Measurements from ENCODE around the gene LSR.

Gene LSR

DNA sequence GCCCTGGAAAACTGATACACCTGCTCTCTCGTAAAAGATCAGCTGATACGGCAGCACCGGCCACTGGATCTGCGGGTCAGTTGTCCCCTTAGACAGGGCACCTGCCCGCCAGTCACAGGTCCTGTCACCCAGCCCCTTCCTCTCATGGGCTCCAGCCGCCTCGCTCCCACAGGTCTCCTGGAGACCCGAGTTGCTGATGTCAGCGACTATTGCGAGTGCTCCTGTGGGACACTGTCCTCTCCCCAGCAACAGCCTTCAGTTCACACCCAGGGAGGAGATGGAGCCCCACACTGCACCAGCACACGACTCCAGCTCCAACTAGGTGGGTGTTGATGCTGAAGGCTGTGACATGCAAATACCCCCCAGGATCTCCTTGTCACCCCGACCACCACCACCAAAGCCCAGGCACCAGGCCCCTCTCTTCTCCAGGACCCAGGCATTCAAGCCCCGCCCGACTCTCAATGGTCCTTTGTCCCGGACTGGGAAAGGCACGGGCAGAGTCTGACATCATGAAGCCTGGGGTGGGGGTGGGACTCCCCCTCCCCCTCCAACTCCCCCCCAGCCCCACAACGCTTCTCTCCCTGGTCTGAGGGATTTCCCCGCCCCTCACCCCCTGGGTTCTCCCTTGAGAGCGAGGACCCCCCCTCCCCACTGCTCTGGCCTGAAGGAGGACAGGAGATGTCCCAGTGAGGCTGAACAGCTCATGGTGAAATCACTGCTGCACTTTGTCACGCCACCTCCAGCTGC is 41.8 kb downstream of the LSR start:
- no peak for DNase-seq

DNA sequence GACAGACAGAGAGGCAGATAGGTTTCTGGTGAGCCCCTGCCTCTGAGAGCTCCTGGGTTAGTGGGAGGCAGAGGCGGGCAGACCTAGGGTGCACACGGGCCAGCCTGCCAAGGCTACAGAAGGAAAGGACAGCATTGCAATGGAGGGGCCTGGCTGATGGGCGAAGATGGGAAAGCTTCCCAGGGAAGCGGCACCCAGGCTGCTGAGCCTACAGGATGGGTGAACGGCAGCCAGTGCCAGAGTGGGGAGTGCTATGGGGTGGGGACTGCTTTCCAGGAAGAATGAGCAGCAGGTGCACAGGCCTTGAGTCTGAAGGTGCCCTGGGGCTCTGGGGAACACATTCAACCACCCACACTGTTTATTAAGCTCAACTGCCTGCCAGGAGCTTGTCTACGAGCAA is 42.5 kb downstream of the LSR start:
- DNase-seq: no peak

DNA sequence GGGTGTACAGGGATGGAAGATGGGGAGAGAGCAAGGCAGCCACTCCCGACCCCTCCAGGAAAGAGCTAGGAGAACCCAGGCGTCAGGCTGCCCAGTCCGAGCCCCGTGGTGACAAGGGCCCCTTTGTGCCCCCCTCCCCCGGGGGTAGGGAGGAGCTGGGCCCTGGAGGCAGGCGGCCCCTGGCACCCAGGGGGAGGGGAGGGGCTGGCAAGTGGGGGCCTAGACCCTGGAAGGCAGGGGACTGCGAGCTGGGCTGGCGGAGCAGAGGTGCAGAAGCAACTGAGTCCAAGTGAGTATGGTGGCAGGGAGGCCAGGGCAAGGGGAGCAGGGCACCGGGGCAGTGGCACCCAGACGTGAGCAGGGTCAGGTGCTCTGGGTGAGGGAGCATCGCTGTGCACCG is 43.1 kb downstream of the LSR start, which contains the start of gene MAG:
MAG (plus strand) TSS at position 246 of the 400 bp plus-strand sequence. CDS start 3,248 bp downstream, outside the sequence.
- DNase-seq: no peak

DNA sequence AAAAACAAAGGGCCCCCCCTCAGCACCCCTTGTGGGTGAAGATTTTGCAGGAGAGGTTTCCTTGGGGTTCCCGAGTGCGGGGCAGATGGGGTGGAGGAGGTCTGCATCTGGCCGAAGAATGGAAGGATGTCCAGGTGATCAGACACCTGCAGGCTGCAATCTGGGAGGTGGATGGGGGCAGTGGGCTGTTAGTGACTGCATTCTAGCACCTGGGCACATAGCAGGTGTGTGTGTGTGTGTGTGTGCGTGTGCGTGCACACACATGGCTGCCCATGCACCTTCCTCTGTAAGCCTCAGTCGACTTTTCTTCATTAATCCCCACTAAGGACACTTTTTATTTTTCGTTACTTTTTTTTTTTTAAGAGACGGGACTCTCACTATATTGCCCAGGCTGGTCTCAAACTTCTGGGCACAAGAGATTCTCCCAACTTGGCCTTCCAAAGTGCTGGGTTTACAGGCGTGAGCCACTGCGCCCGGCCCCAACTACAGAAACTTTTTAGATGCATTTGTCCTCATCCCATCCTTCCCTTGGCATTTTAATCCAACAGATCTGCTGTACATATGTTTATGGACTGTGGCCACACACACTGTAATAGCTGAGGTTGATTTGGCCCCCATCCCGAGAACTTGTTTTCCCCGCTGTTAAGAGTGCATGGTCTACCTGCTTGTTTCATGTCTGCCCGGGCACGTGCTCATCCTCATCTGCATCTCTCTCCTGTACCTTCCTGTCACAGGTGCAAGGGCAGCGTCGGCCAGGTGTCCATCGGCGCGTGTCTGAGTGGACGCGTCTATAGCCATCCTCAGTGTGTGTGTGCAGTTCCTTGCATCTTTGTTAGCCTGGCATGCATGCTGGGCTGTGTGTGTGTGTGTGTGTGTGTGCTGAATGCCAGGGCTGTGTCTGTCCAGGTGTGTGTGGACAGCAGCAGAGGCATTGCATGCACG is 43.9 kb downstream of the LSR start:
- no peak for DNase-seq

DNA sequence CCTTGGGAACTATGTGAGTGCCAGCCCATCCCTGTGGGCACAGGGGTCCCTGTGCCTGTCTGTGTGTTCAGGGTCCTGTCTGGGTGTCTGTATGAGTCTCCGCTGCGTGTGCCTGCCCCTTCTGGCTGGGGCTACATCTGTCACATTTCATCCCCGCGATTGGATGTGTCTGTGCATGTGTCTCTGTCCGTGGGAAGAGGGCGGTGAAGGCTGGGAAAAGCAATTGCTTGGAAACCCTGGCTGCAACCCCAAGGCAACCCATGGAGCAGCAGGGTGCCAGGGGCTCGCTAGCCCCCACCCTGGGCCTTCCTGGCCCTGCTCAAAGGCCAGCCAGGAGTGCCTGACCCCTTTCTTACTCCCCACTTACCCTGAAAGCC is 44.5 kb downstream of the LSR start:
- DNase-seq: no peak

DNA sequence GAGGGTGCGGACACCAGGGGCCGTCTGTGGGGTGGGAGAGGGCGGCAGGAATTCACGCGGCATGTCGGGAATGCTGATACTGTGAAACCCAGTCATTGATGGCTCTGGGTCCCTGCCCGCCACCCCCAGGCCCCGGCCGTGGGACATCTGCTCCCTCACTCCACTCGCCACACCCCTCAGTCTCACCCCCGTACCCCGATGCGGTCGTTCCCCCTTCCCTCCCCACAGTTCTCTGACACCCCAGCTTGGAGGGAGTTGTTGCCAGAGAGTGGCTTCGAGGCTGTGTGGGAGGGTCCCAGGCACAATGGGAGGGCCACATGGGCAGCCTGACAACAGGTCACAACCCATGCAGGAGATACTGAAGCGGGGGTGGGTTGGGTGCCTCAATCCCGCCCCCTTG is 45.0 kb downstream of the LSR start:
- no peak for DNase-seq

DNA sequence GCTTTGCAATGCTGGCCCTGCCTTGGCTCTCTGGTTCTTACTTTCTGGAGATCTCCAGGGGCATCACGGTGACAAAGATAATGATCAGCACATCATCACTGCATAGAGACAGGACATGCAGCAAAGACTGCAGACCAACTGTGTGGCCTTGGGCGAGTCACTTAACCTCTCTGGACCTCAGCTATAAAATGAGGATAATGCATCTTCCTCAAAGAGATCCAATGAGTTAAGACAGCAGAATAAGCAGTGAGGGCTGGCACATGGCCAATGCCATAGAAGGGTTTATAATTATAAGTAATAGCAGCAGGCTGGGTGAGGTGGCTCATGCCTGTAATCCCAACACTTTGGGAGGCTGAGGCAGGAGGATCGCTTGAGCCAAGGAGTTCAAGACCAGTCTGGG is 45.5 kb downstream of the LSR start:
- peak; percentile 25 for DNase-seq

DNA sequence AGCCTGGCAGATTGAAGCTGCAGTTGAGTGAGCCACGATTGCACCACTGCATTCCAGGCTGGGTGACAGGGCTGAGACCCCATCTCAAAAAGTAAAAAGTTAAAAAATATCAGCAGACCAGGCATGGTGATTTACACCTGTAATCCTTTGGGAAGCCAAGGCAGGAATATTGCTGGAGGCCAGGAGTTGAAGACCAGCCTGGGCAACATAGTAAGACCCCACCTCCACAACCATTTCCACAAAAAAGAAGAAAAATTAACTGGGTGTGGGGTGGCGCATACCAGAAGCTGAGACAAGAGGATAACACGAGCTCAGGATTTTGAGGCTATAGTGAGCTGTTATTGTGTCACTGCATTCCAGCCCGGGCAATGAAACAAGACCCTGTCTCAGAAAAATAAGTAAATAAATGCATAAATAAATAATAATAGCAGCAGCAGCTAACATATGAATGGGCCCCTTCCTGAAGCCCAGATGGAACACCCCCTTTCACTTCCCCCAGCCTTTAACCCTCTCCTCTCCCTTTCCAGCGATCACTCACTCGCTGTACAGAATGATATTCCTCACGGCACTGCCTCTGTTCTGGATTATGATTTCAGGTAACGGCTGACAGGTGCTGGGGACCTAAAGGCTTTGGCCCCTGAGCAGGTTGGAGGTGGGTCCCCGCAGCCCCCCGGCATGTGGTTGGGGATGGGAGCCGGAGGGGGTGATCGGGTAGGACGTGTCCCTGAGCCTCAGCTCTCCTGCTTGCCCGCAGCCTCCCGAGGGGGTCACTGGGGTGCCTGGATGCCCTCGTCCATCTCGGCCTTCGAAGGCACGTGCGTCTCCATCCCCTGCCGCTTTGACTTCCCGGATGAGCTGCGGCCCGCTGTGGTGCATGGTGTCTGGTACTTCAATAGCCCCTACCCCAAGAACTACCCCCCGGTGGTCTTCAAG is 46.3 kb downstream of the LSR start:
- DNase-seq: no peak

DNA sequence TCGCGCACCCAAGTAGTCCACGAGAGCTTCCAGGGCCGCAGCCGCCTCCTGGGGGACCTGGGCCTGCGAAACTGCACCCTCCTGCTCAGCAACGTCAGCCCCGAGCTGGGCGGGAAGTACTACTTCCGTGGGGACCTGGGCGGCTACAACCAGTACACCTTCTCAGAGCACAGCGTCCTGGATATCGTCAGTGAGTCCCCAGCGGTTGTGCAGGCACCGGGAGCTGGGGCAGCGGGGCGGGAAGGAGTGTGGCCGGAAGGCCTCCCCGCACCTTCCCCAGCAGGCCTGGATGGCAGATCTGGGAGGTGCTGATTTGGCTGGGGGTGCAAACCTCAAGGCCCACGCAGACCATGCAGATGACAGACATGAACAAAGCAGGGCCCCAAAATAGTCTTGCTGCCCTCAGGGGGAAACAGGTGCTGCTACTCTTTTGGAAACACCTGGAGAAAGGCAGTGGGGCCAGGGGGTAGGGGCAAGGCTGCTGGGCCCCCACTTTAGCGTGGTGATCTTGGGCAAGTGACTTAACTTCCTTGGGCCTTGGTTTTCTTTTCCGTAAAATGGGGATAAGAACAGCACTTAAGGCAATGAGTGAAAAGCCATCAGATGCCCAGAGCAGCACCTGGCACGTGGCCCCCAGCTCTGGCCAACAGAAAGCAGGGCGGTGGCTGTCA is 47.1 kb downstream of the LSR start:
- DNase-seq: peak; percentile 10

DNA sequence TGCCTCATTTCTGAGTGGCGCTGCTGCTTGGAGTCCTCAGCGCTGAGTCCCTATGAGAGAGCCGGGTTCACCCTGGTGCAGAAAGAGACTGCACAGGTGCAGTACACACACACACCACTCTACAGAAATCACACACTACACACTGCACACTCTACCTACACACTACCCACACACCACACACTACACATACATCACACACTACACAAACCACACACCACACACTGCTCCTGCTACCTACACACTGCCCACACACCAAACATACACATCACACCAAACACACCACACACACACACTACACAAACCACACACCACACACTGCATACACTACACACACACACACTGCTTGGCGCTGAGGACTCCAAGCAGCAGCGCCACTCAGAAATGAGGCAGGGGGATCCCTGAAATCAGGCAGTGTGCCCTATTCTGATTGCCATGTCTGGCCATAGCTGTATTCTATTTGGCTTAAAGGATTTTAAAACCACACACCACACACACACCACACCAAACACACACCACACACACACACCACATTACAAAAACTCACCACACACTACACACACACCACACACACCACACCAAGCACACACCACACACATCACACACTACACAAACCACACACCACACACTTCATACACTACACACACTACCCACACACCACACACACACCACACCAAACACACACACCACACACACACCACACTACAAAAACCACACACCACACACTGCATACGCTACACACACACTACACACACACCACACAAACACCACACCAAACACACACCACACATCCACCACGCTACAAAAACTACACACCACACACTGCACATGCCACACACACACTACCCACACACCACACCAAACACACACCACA is 48.1 kb downstream of the LSR start:
- no peak for DNase-seq

DNA sequence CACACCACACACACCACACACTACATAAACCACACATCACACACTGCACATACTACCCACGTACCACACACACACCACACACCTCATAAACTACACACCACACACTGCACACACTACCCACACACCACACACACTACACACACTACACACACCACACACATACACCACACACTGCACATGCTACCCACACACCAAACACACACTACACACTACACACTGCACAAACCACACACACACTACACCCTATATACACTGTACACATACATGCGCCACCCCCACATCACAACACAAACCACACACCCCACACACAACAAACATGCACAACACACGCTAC is 48.7 kb downstream of the LSR start:
- no peak for DNase-seq

DNA sequence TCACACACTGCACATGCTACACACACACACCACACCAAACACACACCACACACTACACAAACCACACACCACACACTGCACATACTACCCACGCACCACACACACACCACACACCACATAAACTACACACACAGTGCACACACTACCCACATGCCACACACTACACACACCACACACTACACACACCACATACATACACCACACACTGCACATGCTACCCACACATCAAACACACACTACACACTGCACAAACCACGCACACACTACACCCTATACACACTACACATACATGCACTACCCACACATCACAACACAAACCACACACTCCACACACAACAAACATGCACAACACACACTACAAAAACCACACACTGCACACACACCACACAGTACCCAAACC is 49.1 kb downstream of the LSR start:
- no peak for DNase-seq

DNA sequence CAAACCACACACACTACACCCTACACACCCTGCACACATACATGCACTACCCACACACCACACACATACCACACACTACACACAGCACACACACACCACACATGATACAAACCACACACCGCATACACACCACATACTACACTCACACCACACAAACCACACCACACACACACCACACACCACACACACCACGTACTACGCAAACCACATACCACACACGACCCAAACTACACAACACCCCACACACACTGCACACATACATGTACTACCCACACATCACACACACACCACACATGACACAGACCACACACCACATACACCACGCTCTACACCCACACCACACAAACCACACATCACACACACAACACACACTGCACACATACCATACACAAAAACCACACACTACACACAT is 49.8 kb downstream of the LSR start:
- no peak for DNase-seq

DNA sequence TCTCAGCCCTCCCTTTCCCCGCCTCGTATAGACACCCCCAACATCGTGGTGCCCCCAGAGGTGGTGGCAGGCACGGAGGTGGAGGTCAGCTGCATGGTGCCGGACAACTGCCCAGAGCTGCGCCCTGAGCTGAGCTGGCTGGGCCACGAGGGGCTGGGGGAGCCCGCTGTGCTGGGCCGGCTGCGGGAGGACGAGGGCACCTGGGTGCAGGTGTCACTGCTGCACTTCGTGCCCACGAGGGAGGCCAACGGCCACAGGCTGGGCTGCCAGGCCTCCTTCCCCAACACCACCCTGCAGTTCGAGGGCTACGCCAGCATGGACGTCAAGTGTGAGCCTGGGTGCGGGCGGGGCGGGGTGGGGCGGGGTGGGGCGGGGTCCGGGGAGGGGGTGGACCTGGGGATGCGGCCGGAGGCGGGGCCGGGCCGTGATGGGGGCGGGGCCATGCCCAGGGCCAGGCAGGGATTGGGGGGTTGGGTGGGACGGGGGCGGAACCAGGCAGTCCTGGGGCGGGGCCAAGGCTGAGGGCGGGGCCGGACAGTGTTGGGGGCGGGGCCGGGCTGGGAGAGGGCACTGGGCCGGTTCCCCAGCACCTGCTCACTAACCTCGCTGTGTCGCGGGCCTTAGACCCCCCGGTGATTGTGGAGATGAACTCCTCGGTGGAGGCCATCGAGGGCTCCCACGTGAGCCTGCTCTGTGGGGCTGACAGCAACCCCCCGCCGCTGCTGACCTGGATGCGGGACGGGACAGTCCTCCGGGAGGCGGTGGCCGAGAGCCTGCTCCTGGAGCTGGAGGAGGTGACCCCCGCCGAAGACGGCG is 50.9 kb downstream of the LSR start:
- DNase-seq: peak; percentile 43

DNA sequence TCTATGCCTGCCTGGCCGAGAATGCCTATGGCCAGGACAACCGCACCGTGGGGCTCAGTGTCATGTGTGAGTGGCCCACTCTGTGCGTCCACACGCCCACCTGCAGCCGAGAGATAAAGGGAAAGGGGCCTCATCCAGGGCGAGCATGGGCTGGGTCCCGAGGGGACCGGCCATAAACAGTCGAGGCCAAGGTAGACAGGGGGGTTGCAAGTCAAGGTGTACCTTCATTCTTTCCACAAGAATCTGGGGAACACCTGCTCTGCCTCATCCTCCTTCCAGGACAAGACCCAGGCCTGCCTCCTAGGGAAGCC is 51.5 kb downstream of the LSR start:
- DNase-seq: no peak

DNA sequence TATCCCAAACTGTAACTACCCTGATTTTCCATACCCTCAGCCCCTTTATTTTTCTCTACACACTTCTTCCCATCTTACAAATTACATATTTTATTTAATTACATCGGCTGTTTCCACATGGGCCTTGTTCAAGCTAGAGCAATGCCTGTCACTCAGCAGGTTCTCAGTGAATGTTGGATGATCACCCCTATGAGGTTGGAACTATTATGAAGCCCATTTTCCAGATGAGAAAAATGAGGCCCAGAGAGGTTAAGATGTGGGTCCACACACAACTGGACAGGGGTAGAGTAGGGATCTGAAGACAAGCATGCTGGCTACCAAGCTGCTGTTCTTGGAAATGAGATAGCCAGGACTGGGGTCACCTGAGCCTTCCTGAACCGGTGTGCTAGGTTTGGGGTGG is 53.2 kb downstream of the LSR start:
- no peak for DNase-seq

DNA sequence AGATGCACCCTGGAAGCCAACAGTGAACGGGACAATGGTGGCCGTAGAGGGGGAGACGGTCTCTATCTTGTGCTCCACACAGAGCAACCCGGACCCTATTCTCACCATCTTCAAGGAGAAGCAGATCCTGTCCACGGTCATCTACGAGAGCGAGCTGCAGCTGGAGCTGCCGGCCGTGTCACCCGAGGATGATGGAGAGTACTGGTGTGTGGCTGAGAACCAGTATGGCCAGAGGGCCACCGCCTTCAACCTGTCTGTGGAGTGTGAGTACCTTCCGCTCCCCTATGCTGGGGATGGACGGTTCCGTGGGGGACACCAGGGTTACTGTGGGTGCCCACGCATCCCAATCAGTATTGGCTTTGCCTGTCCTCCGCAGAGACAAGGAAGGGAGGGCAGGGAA is 53.6 kb downstream of the LSR start:
- no peak for DNase-seq

DNA sequence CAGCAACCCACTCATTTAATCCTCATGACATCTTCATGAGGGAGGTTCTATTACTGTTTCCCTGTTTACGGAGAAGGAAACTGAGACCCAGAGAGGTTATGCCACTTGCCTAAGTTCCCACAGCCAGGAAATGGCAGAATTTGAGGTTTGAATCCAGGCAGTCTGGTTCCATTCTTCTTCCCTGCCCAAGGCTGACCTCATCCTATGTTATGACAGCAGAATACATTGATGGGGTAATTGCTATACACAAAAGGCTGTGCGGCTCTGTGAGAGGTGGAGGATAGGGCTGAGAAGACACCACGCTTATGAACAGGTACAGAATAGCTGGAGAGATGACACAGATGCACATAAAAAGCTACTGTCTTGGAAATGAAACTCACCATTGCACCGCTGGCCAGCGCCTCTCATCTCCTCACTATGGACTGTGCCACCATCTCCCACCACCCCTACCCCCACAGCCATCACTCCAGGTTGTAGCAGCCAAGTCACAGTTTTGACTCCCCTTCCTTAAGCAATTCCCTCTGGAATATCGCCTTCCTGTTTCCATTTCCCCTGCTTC is 54.6 kb downstream of the LSR start:
- no peak for DNase-seq

DNA sequence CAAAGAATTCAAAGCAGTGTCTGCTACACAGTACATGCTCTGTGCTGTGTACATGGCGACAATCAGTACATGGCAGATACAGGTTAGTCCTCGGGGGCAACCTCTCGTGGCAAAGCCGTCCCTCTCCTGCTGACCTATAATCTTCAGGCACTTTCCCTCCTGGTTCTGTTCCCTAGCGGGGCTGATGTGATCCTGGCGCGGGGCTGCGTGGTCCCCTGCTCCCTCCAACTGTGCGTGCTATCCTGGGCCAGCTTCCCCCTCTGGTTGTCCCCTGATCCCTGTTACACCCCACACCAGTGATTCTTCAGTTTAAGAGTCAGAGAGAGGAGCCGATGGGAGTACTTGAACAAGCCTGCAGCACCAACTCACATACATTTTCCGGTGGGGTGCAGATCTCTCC is 55.2 kb downstream of the LSR start:
- DNase-seq: no peak

DNA sequence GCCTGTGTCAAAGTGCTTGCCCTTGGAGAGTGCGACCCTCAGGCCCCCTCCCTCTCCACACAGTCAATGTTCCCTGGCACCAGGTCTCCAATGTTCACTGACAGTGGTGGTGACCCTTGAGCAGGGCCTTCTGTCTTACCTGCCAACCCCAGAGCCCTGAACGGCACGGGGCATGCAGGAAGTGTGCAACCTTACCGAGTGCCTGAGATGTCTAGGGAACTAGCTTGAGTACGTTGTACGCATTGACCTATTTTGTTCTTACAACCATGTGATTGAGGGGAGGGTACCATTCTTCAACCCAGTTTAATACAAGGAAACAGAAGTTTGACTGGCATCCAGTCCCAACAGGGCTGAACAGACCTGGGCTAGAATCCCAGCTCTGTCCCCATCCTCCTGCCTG is 56.4 kb downstream of the LSR start:
- no peak for DNase-seq
